ENCODE results near the gene ARRB1. TPM values are rescaled to one million over a fixed set of nuclear protein-coding genes. Genes with fewer than 3 reads are reported as not detected.

Gene ARRB1
- total RNA-seq, 1 donor from 2014 or later = 32.8 TPM

GRCh38 chr11:75239531-75240290 lies 111.8 kb downstream of the ARRB1 start:
- Mint-ChIP-seq H3K36me3 (no peaks in the 10 kb centered on the region), H3K4me3 (peak overlapping the region; percentile 80), H3K27me3 (peaks cover 74% of the 10 kb centered on the region), H3K27ac (no peak overlapping the region), H3K9me3 (no peaks in the 10 kb centered on the region), H3K4me1 (ENCODE audit: unreplicated experiment) (peaks cover 6% of the 10 kb centered on the region)
- no peak for TF ChIP-seq CTCF (conservative IDR thresholded peaks at IDR 0.05)
- no peak for DNase-seq (ENCODE audit: extremely low spot score, unreplicated experiment)

- no peak overlapping the region for H3K27ac Mint-ChIP-seq
- TF ChIP-seq CTCF (conservative IDR thresholded peaks at IDR 0.05) = no peak
- no peak for DNase-seq (ENCODE audit: extremely low spot score, unreplicated experiment)
- H3K4me1 Mint-ChIP-seq (ENCODE audit: unreplicated experiment) = peaks cover 6% of the 10 kb centered on the region
- peak overlapping the region; percentile 71 for H3K4me3 Mint-ChIP-seq
- H3K27me3 Mint-ChIP-seq = peaks cover 67% of the 10 kb centered on the region
- H3K36me3 Mint-ChIP-seq = no peaks in the 10 kb centered on the region
- no peaks in the 10 kb centered on the region for H3K9me3 Mint-ChIP-seq
These were observed 112.6 kb downstream of the ARRB1 start for GRCh38 chr11:75238595-75239440.

GRCh38 chr11:75237050-75237449 lies 114.4 kb downstream of the ARRB1 start:
- no peak for DNase-seq (ENCODE audit: extremely low spot score, unreplicated experiment)
- H3K4me1 Mint-ChIP-seq (ENCODE audit: unreplicated experiment) = peaks cover 6% of the 10 kb centered on the region
- H3K27me3 Mint-ChIP-seq = peaks cover 59% of the 10 kb centered on the region
- H3K36me3 Mint-ChIP-seq = no peaks in the 10 kb centered on the region
- H3K4me3 Mint-ChIP-seq = no peak overlapping the region
- no peak overlapping the region for H3K27ac Mint-ChIP-seq
- TF ChIP-seq CTCF (conservative IDR thresholded peaks at IDR 0.05) = no peak
- H3K9me3 Mint-ChIP-seq = no peaks in the 10 kb centered on the region

- Mint-ChIP-seq H3K36me3 (no peaks in the 10 kb centered on the region), H3K4me3 (no peak overlapping the region), H3K27me3 (peaks cover 62% of the 10 kb centered on the region), H3K4me1 (ENCODE audit: unreplicated experiment) (peaks cover 6% of the 10 kb centered on the region), H3K9me3 (no peaks in the 10 kb centered on the region), H3K27ac (no peak overlapping the region)
- DNase-seq (ENCODE audit: extremely low spot score, unreplicated experiment) = no peak
- no peak for TF ChIP-seq CTCF (conservative IDR thresholded peaks at IDR 0.05)
These were observed 115.4 kb downstream of the ARRB1 start for GRCh38 chr11:75236062-75236461.

- Mint-ChIP-seq H3K4me1 (ENCODE audit: unreplicated experiment) (peaks cover 6% of the 10 kb centered on the region), H3K4me3 (no peak overlapping the region), H3K27me3 (peaks cover 51% of the 10 kb centered on the region), H3K9me3 (no peaks in the 10 kb centered on the region), H3K36me3 (no peaks in the 10 kb centered on the region), H3K27ac (no peak overlapping the region)
- peak; percentile 64 for DNase-seq (ENCODE audit: extremely low spot score, unreplicated experiment)
- TF ChIP-seq CTCF (conservative IDR thresholded peaks at IDR 0.05) = no peak
These were observed 117.7 kb downstream of the ARRB1 start for GRCh38 chr11:75233754-75234172.
